HCT116 (cell line): Measurements from ENCODE around the gene GPR142.

Experiments
- CBX3 ChIP-seq: IDR thresholded peaks from 2 replicates; pipeline ENCODE4 v1.6.1; 2012; ENCODE audit warnings: low read depth
- CEBPB ChIP-seq: IDR thresholded peaks from 2 replicates; pipeline ENCODE4 v1.6.1; 2012; ENCODE audit warnings: low read depth
- EGR1 ChIP-seq: IDR thresholded peaks from 2 replicates; pipeline ENCODE4 v1.6.1; 2012; ENCODE audit warnings: low read depth
- JUND ChIP-seq: IDR thresholded peaks from 2 replicates; pipeline ENCODE4 v1.6.1; 2012
- POLR2A ChIP-seq: IDR thresholded peaks from 2 replicates; pipeline ENCODE4 v1.7.0; 2011; ENCODE audit warnings: borderline replicate concordance; ENCODE audit not compliant: insufficient read depth, insufficient read length; ENCODE audit errors: extremely low read depth
- POLR2AphosphoS5 ChIP-seq: IDR thresholded peaks from 2 replicates; pipeline ENCODE4 v1.6.1; 2011; ENCODE audit warnings: mild to moderate bottlenecking, low read depth, low read length, moderate library complexity
- RAD21 ChIP-seq: IDR thresholded peaks from 2 replicates; pipeline ENCODE4 v1.6.1; 2012; ENCODE audit warnings: low read depth, mild to moderate bottlenecking
- TCF7L2 ChIP-seq: IDR thresholded peaks from 2 replicates; pipeline ENCODE4 v1.7.0; 2011; ENCODE audit warnings: borderline replicate concordance, inconsistent platforms; ENCODE audit not compliant: insufficient read depth, insufficient read length; ENCODE audit errors: extremely low read depth
- YY1 ChIP-seq: IDR thresholded peaks from 2 replicates; pipeline ENCODE4 v1.6.1; 2011; ENCODE audit warnings: low read length, low read depth, moderate library complexity, mild to moderate bottlenecking; ENCODE audit not compliant: insufficient replicate concordance; ENCODE audit errors: extremely low read depth
- TF ChIP-seq, protein P1 (sequence below), 3 experiments: fragments of 200-600 bp in 1 of 3; sonication (generic) in 1 of 3; IDR thresholded peaks in 2 of 3; conservative IDR thresholded peaks in 1 of 3; 2 replicates each; pipeline ENCODE4 v1.5.1; 2012 to 2017; ENCODE audit warnings: low read depth in 2 of 3, low read length in 2 of 3, antibody characterized with exemption in 1 of 3, borderline replicate concordance in 1 of 3, control low read depth in 1 of 3, mild to moderate bottlenecking in 1 of 3, mixed read lengths in 1 of 3, mixed run types in 1 of 3, moderate library complexity in 1 of 3; ENCODE audit not compliant: insufficient read depth in 1 of 3
- TF ChIP-seq, protein P2 (sequence below): IDR thresholded peaks from 2 replicates; pipeline ENCODE4 v1.6.1; 2012; ENCODE audit warnings: low read depth

- no peak for TF ChIP-seq POLR2AphosphoS5
- TF ChIP-seq, protein P1, sequence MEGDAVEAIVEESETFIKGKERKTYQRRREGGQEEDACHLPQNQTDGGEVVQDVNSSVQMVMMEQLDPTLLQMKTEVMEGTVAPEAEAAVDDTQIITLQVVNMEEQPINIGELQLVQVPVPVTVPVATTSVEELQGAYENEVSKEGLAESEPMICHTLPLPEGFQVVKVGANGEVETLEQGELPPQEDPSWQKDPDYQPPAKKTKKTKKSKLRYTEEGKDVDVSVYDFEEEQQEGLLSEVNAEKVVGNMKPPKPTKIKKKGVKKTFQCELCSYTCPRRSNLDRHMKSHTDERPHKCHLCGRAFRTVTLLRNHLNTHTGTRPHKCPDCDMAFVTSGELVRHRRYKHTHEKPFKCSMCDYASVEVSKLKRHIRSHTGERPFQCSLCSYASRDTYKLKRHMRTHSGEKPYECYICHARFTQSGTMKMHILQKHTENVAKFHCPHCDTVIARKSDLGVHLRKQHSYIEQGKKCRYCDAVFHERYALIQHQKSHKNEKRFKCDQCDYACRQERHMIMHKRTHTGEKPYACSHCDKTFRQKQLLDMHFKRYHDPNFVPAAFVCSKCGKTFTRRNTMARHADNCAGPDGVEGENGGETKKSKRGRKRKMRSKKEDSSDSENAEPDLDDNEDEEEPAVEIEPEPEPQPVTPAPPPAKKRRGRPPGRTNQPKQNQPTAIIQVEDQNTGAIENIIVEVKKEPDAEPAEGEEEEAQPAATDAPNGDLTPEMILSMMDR (IDR thresholded peaks at IDR 0.05 in 2 of 3, conservative IDR thresholded peaks at IDR 0.05 in 1 of 3; ENCODE audit: borderline replicate concordance in 1 of 3, insufficient read depth in 1 of 3, low read depth in 2 of 3, low read length in 2 of 3): no peak
- TF ChIP-seq RAD21: no peak
- no peak for TF ChIP-seq POLR2A
- TF ChIP-seq, protein P2, sequence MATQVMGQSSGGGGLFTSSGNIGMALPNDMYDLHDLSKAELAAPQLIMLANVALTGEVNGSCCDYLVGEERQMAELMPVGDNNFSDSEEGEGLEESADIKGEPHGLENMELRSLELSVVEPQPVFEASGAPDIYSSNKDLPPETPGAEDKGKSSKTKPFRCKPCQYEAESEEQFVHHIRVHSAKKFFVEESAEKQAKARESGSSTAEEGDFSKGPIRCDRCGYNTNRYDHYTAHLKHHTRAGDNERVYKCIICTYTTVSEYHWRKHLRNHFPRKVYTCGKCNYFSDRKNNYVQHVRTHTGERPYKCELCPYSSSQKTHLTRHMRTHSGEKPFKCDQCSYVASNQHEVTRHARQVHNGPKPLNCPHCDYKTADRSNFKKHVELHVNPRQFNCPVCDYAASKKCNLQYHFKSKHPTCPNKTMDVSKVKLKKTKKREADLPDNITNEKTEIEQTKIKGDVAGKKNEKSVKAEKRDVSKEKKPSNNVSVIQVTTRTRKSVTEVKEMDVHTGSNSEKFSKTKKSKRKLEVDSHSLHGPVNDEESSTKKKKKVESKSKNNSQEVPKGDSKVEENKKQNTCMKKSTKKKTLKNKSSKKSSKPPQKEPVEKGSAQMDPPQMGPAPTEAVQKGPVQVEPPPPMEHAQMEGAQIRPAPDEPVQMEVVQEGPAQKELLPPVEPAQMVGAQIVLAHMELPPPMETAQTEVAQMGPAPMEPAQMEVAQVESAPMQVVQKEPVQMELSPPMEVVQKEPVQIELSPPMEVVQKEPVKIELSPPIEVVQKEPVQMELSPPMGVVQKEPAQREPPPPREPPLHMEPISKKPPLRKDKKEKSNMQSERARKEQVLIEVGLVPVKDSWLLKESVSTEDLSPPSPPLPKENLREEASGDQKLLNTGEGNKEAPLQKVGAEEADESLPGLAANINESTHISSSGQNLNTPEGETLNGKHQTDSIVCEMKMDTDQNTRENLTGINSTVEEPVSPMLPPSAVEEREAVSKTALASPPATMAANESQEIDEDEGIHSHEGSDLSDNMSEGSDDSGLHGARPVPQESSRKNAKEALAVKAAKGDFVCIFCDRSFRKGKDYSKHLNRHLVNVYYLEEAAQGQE: no peak
- no peak for TF ChIP-seq CEBPB
- no peak for TF ChIP-seq JUND
- no peak for TF ChIP-seq YY1
- TF ChIP-seq EGR1: no peak
- TF ChIP-seq CBX3: no peak
- TF ChIP-seq TCF7L2: no peak
Measured at GRCh38 chr17:74383141-74383540, 15.8 kb downstream of the GPR142 start.
